ENCODE data around the gene COLGALT1.

- TF ChIP-seq GABPA (IDR thresholded peaks at IDR 0.05; ENCODE audit: low read depth), result no peak
- no peak for TF ChIP-seq CTCF (IDR thresholded peaks at IDR 0.05)
Observed at GRCh38 chr19:17598953-17599352, 43.5 kb downstream of the COLGALT1 start.

All from SK-N-SH (cell line).